VCaP (cell line): ENCODE results near the gene PPP1R8.
"Not testable (repeated sequence)": the region's sequence is repeated elsewhere in the genome, so short reads cannot be mapped to it uniquely, and the experiment has no call there.

Experiments
- H3K27ac ChIP-seq: fragments of 450-650 bp; 2 replicates; pipeline ENCODE4 v1.5.1; 2017
- CTCF ChIP-seq: fragments of 450-650 bp; conservative IDR thresholded peaks from 2 replicates; pipeline ENCODE4 v1.5.1; 2017; ENCODE audit warnings: mild to moderate bottlenecking, moderate library complexity

The PPP1R8 gene

GRCh38 chr1:27868556-27868931 lies 38.0 kb downstream of the PPP1R8 start:
- TF ChIP-seq CTCF: no peak
- H3K27ac ChIP-seq: no peak overlapping the region

GRCh38 chr1:27868932-27869718 lies 38.5 kb downstream of the PPP1R8 start:
- H3K27ac ChIP-seq: no peak overlapping the region
- TF ChIP-seq CTCF: no peak

- TF ChIP-seq CTCF: no peak
- no peak overlapping the region for H3K27ac ChIP-seq
Measured at GRCh38 chr1:27869719-27870085, 39.1 kb downstream of the PPP1R8 start.

GRCh38 chr1:27871076-27871475 lies 40.5 kb downstream of the PPP1R8 start:
- H3K27ac ChIP-seq: not testable (repeated sequence)

GRCh38 chr1:27872059-27872801 lies 41.6 kb downstream of the PPP1R8 start, which contains the start of gene THEMIS2:
THEMIS2 (plus strand) TSS chr1:27872544; CDS start chr1:27872572, 28 bp downstream.
- no peak for TF ChIP-seq CTCF

GRCh38 chr1:27872802-27873551 lies 42.4 kb downstream of the PPP1R8 start:
- TF ChIP-seq CTCF: no peak
- H3K27ac ChIP-seq: no peak overlapping the region

More at GRCh38 chr1:27872059-27872801, 41.6 kb downstream of the PPP1R8 start, which contains the start of gene THEMIS2:
- no peak within 1 kb of the TSS for H3K27ac ChIP-seq

- TF ChIP-seq CTCF: no peak
- no peak overlapping the region for H3K27ac ChIP-seq
Measured at GRCh38 chr1:27873671-27874384, 43.2 kb downstream of the PPP1R8 start.
